Transverse colon (tissue), 4 donors: ENCODE measurements around the gene NDE1.
A peak's percentile ranks its signal among the peaks of the same experiment; 100 is the strongest.

Experiments used
- CTCF ChIP-seq, 5 experiments: fragments of 200-600 bp in 3 of 5; fragments of 450-650 bp in 2 of 5; sonication (generic) in 3 of 5; IDR thresholded peaks; 1 replicate in 2 of 5; 2 replicates in 3 of 5; pipeline ENCODE4 v1.5.1; 2016 to 2017; ENCODE audit warnings: antibody characterized with exemption in 5 of 5, inconsistent platforms in 3 of 5, mild to moderate bottlenecking in 2 of 5, moderate library complexity in 1 of 5
- EP300 ChIP-seq: sonication (generic); formaldehyde crosslinking; IDR thresholded peaks from one replicate; pipeline ENCODE4 v1.6.1; 2017; ENCODE audit warnings: antibody characterized with exemption, low read depth
- POLR2A ChIP-seq: fragments of 450-650 bp; IDR thresholded peaks from one replicate; pipeline ENCODE4 v1.6.1; 2016; ENCODE audit warnings: antibody characterized with exemption, mild to moderate bottlenecking, moderate library complexity
- POLR2AphosphoS5 ChIP-seq, 3 donors: sonication (generic); formaldehyde crosslinking; IDR thresholded peaks; one replicate each; pipeline ENCODE4 v1.6.1; 2016; ENCODE audit warnings: antibody characterized with exemption in 3 of 3

GRCh38 chr16:15672514-15673167, 22.6 kb downstream of the NDE1 start:
- TF ChIP-seq CTCF (IDR thresholded peaks at IDR 0.05): no peak
- no peak for TF ChIP-seq POLR2A
- peak; percentile 83 to 87 (median 85) for TF ChIP-seq POLR2AphosphoS5 (IDR thresholded peaks at IDR 0.05)
- TF ChIP-seq EP300: peak; percentile 65
